Activated naive CD4-positive, alpha-beta T cell treated with anti-CD3 and anti-CD28 coated beads for 36 hours (primary cell): ENCODE measurements around the gene ZNF740. TPM values are rescaled to one million over a fixed set of nuclear protein-coding genes. Genes with fewer than 3 reads are reported as not detected.
A peak's percentile ranks its signal among the peaks of the same experiment; 100 is the strongest.
"Not testable (repeated sequence)": the region's sequence is repeated elsewhere in the genome, so short reads cannot be mapped to it uniquely, and the experiment has no call there.

Experiments
- CTCF ChIA-PET: fragments of 350-600 bp; sonication (Branson Sonifier 250); formaldehyde crosslinking; loops from one replicate; lab custom pipeline; 2021; ENCODE audit warnings: antibody characterized with exemption; lab: Charles Lee
- DNase-seq: peaks from one replicate; pipeline ENCODE4 v3.0.0-alpha.2; 2020
- H3K27ac Mint-ChIP-seq: one replicate; pipeline ENCODE4 v1.8.0; 2021; ENCODE audit warnings: mild to moderate bottlenecking, mixed read lengths
- H3K27me3 Mint-ChIP-seq: one replicate; pipeline ENCODE4 v1.8.0; 2021; ENCODE audit warnings: low read depth, mixed read lengths
- H3K36me3 Mint-ChIP-seq: one replicate; pipeline ENCODE4 v1.8.0; 2021; ENCODE audit warnings: low read depth, mixed read lengths
- H3K4me1 Mint-ChIP-seq: one replicate; pipeline ENCODE4 v1.8.0; 2021; ENCODE audit warnings: low read depth, mixed read lengths
- H3K4me3 Mint-ChIP-seq: one replicate; pipeline ENCODE4 v1.8.0; 2021; ENCODE audit warnings: mild to moderate bottlenecking, moderate library complexity, mixed read lengths
- H3K9me3 Mint-ChIP-seq: one replicate; pipeline ENCODE4 v1.8.0; 2021; ENCODE audit warnings: mixed read lengths
- intact Hi-C: fragments of 100-400 bp; cut with micrococcal nuclease; formaldehyde crosslinking; loops from one replicate; pipeline ENCODE4 v1.15.1; 2023
- total RNA-seq, 2 experiments: library from RNA; stranded (reverse); gene quantifications; one replicate each; pipeline ENCODE4 v1.2.3, GENCODE V29; 2021

ZNF740 gene
- total RNA-seq, 2 experiments from 2014 or later, result 40.4 to 42.0 TPM

- Mint-ChIP-seq H3K9me3 (no peaks in the 10 kb centered on the region), H3K27ac (no peak overlapping the region), H3K4me3 (no peak overlapping the region), H3K36me3 (peaks cover 6% of the 10 kb centered on the region), H3K27me3 (no peaks in the 10 kb centered on the region), H3K4me1 (peaks cover 18% of the 10 kb centered on the region)
- no peak for DNase-seq
- CTCF ChIA-PET, result interaction anchor here (1.0 to 3.1 kb wide), 4 partner anchors 17 to 144 kb away, joined by 3 to 10 read pairs (median 5); partner anchors contain the start of gene AAAS
- intact Hi-C loops, result no loop called here
These were observed 3.8 kb upstream of the ZNF740 start for GRCh38 chr12:53176750-53177149.

- H3K27ac Mint-ChIP-seq, H3K9me3 Mint-ChIP-seq, H3K27me3 Mint-ChIP-seq, intact Hi-C loops, DNase-seq, H3K4me3 Mint-ChIP-seq: not testable (repeated sequence)
- CTCF ChIA-PET, result interaction anchor here (0.6 to 3.1 kb wide), 5 partner anchors 15 to 144 kb away, joined by 3 to 10 read pairs (median 3); partner anchors contain the start of gene AAAS
- Mint-ChIP-seq H3K36me3 (peaks cover 13% of the 10 kb centered on the region), H3K4me1 (peaks cover 25% of the 10 kb centered on the region)
These were observed 3.1 kb upstream of the ZNF740 start for GRCh38 chr12:53177447-53177846.

DNA sequence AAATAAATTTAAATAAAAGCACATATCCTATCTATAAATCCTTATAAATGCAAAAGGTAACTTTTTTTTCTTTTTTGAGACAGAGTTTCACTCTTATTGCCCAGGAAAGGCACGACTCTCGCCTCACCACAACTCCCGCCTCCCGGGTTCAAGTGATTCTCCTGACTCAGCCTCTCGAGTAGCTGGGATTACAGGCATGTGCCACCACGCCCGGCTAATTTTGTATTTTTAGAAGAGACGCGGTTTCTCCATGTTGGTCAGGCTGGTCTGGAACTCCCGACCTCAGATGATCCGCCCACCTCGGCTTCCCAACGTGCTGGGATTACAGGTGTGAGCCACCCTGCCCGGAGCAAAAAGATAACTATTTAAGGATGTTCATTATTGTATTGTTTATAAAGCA, 1.7 kb upstream of the ZNF740 start:
- DNase-seq, H3K27me3 Mint-ChIP-seq, H3K9me3 Mint-ChIP-seq, intact Hi-C loops: not testable (repeated sequence)
- H3K4me1 Mint-ChIP-seq, result peaks cover 36% of the 10 kb centered on the region
- H3K4me3 Mint-ChIP-seq, result peak overlapping the region; percentile 6
- CTCF ChIA-PET, result interaction anchor here (0.7 to 1.2 kb wide), 2 partner anchors 18 to 1889 kb away, joined by 3 read pairs; no protein-coding TSS in a partner anchor
- peaks cover 16% of the 10 kb centered on the region for H3K36me3 Mint-ChIP-seq
- H3K27ac Mint-ChIP-seq, result peak overlapping the region; percentile 96

- intact Hi-C loops, result loop anchor here (1.0 to 10.0 kb wide), 12 partner anchors 20 to 495 kb away; partner anchors contain the start of genes ATP5MC2, EIF4B, PCBP2 and PFDN5
- CTCF ChIA-PET, result interaction anchor here (1.0 to 4.5 kb wide), 9 partner anchors 18 to 119 kb away, joined by 3 to 25 read pairs (median 3); partner anchors contain the start of gene MYG1
These were observed 769 bp upstream of the ZNF740 start for GRCh38 chr12:53179687-53180219.

DNA sequence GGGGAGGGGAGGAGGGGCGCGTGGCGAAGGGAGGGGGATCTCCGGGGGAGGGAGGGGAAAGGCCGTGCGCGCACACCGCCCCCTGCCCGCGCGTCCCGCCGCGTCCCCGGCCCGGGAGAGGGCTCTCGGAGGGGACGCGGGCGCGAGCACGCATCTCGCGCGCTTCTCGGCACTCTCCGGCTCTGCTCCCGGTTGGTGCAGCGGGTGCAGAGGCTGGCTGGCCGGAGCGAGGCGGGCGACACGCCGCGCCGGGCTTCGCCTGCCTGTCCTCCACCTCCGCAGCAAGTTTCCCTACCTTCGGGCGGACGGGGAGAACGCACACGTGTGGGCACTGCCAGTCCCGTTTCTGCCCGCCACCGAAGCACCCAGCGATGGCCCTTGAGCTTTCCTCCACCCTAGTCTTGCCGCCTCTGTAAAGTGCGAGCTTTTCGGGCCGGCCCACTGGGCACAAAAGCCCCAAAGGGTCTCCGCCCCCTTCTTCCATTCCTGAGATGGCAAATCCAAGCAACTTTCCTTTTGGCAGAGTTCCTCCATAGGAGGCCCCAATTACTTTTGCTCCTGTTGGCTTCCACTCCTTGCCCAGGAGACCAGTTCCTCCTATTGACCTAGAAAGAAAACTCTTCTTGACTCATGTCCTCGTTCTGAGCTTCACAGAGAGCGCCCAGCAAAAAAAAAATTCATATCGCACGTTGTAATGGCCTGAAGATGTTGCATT, 566 bp downstream of the ZNF740 start:
- Mint-ChIP-seq H3K4me3 (peak overlapping the region; percentile 87), H3K4me1 (peaks cover 50% of the 10 kb centered on the region)

More at GRCh38 chr12:53179687-53180219, 769 bp upstream of the ZNF740 start:
- no peaks in the 10 kb centered on the region for H3K9me3 Mint-ChIP-seq
- H3K4me1 Mint-ChIP-seq, result peaks cover 46% of the 10 kb centered on the region
- no peaks in the 10 kb centered on the region for H3K27me3 Mint-ChIP-seq
- H3K4me3 Mint-ChIP-seq, result peak overlapping the region; percentile 87
- no peak for DNase-seq
- H3K36me3 Mint-ChIP-seq, result peaks cover 22% of the 10 kb centered on the region
- peak overlapping the region; percentile 96 for H3K27ac Mint-ChIP-seq

GRCh38 chr12:53181935-53182334, 1.4 kb downstream of the ZNF740 start:
- intact Hi-C loops, result loop anchor here (5.0 to 10.0 kb wide), 3 partner anchors 135 to 493 kb away; partner anchors contain the start of genes ATP5MC2 and PCBP2
- H3K36me3 Mint-ChIP-seq, result peaks cover 30% of the 10 kb centered on the region
- H3K27me3 Mint-ChIP-seq, result no peaks in the 10 kb centered on the region
- CTCF ChIA-PET, result interaction anchor here (0.6 to 4.5 kb wide), 10 partner anchors 9 to 139 kb away, joined by 3 to 25 read pairs (median 4); partner anchors contain the start of gene ESPL1
- H3K9me3 Mint-ChIP-seq, result no peaks in the 10 kb centered on the region
- H3K4me3 Mint-ChIP-seq, result peak overlapping the region; percentile 87
- DNase-seq, result no peak
- peak overlapping the region; percentile 96 for H3K27ac Mint-ChIP-seq
- H3K4me1 Mint-ChIP-seq, result peaks cover 50% of the 10 kb centered on the region

More for the DNA sequence above, 566 bp downstream of the ZNF740 start:
- CTCF ChIA-PET, result interaction anchor here (0.6 to 4.5 kb wide), 17 partner anchors 9 to 140 kb away, joined by 3 to 25 read pairs (median 4); partner anchors contain the start of genes ESPL1 and MYG1
- Mint-ChIP-seq H3K27me3 (no peaks in the 10 kb centered on the region), H3K27ac (peak overlapping the region; percentile 96), H3K9me3 (no peaks in the 10 kb centered on the region), H3K36me3 (peaks cover 24% of the 10 kb centered on the region)
- intact Hi-C loops, result loop anchor here (1.0 to 10.0 kb wide), 12 partner anchors 19 to 494 kb away; partner anchors contain the start of genes ATP5MC2, EIF4B, PCBP2 and PFDN5
- DNase-seq, result peak; percentile 75

DNA sequence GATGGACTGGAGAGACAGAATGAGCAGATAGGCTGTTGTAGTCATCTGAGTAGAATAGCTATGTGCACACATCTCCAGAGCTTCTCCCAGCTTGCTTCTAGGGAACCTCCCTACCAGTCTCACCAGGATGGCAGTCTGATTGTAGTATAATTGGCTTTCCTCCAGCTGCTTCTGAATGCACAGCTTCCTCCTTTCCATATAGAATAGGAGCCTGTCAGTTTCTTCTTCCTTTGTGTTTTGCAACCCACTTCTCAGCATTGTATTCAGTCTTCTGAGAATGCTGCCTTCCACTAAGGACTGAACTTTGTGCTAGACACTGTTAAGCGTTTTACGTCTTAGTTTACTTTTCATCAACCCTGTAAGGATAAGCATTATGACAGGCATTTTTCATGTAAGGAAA, 2.4 kb downstream of the ZNF740 start:
- Mint-ChIP-seq H3K27me3 (no peaks in the 10 kb centered on the region), H3K4me3 (peak overlapping the region; percentile 87), H3K36me3 (peaks cover 36% of the 10 kb centered on the region), H3K4me1 (peaks cover 50% of the 10 kb centered on the region), H3K27ac (peak overlapping the region; percentile 6), H3K9me3 (no peaks in the 10 kb centered on the region)
- intact Hi-C loops, result loop anchor here (1.0 to 10.0 kb wide), 4 partner anchors 15 to 492 kb away; partner anchors contain the start of genes ATP5MC2 and PCBP2
- no peak for DNase-seq
- CTCF ChIA-PET, result interaction anchor here (0.6 to 4.5 kb wide), 5 partner anchors 15 to 95 kb away, joined by 3 to 25 read pairs (median 11); no protein-coding TSS in a partner anchor

DNA sequence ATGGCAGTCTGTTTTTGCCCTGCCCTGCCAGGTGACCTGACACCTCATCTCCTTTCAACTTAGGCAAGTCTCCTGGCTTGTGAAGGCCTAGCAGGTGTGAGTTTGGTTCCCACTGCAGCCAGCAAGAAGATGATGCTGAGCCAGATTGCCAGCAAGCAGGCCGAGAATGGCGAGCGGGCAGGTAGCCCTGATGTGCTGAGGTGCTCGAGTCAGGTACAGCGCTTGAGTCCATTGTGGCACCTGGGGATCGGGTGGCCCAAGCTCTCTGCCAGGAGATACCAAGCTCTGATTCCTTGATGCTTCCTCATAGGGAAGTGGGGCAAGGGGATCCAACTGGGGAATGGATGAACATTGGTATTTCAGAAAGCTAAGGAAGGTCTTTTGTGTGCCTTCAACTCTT, 4.3 kb downstream of the ZNF740 start:
- Mint-ChIP-seq H3K9me3 (no peaks in the 10 kb centered on the region), H3K27me3 (no peaks in the 10 kb centered on the region), H3K36me3 (peaks cover 41% of the 10 kb centered on the region), H3K27ac (peak overlapping the region; percentile 50), H3K4me3 (no peak overlapping the region), H3K4me1 (peaks cover 45% of the 10 kb centered on the region)
- intact Hi-C loops, result loop anchor here (5.0 to 10.0 kb wide), 3 partner anchors 138 to 490 kb away; partner anchors contain the start of genes ATP5MC2 and PCBP2
- DNase-seq, result no peak
- CTCF ChIA-PET, result interaction anchor here (0.6 to 3.2 kb wide), 8 partner anchors 10 to 324 kb away, joined by 3 to 13 read pairs (median 4); no protein-coding TSS in a partner anchor

DNA sequence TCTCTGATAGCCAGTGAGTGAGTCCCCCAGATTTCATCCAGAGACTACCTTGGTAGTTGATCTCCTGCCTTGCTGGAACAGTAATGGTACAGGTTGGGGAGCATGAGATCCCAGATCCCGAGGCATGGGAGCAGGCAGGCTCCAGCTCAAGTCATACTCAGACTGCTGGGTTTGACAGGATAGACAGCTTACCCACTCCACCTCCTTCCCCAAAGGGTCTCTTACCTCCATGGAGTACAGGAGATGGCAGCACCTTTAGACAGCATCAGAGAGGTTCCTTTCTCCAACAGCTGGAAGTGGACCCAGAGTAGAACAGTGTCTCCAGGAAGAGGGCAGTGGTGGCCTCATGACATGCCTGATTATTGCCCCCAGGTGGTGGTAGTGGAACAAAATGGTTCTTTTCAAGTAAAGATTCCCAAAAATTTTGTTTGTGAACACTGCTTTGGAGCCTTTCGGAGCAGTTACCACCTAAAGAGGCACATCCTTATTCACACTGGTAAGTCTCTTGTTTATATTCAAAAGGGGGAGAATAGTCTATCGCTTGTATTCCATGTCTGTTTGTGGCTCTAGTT, 5.1 kb downstream of the ZNF740 start:
- intact Hi-C loops, result loop anchor here (10.0 kb wide), 1 partner anchor 489 kb away; the partner anchor contains the start of gene ATP5MC2
- no peaks in the 10 kb centered on the region for H3K9me3 Mint-ChIP-seq
- no peak overlapping the region for H3K4me3 Mint-ChIP-seq
- H3K27ac Mint-ChIP-seq, result peak overlapping the region; percentile 50
- peaks cover 50% of the 10 kb centered on the region for H3K4me1 Mint-ChIP-seq
- peaks cover 41% of the 10 kb centered on the region for H3K36me3 Mint-ChIP-seq
- DNase-seq, result no peak
- CTCF ChIA-PET, result interaction anchor here (0.7 to 3.2 kb wide), 8 partner anchors 9 to 135 kb away, joined by 3 to 13 read pairs (median 4); no protein-coding TSS in a partner anchor
- H3K27me3 Mint-ChIP-seq, result no peaks in the 10 kb centered on the region

GRCh38 chr12:53186745-53187144, 6.2 kb downstream of the ZNF740 start:
- Mint-ChIP-seq H3K36me3 (peaks cover 35% of the 10 kb centered on the region), H3K27me3 (no peaks in the 10 kb centered on the region), H3K9me3 (no peaks in the 10 kb centered on the region), H3K4me3 (no peak overlapping the region), H3K27ac (no peak overlapping the region), H3K4me1 (peaks cover 45% of the 10 kb centered on the region)
- CTCF ChIA-PET, result interaction anchor here (0.7 to 3.2 kb wide), 12 partner anchors 8 to 159 kb away, joined by 3 to 13 read pairs (median 4); no protein-coding TSS in a partner anchor
- intact Hi-C loops, result loop anchor here (10.0 kb wide), 1 partner anchor 488 kb away; the partner anchor contains the start of gene ATP5MC2
- no peak for DNase-seq

GRCh38 chr12:53187145-53187899, 6.8 kb downstream of the ZNF740 start:
- Mint-ChIP-seq H3K9me3 (no peaks in the 10 kb centered on the region), H3K27ac (no peak overlapping the region), H3K27me3 (no peaks in the 10 kb centered on the region), H3K4me3 (no peak overlapping the region), H3K36me3 (peaks cover 29% of the 10 kb centered on the region), H3K4me1 (peaks cover 39% of the 10 kb centered on the region)
- CTCF ChIA-PET, result interaction anchor here (0.7 to 3.2 kb wide), 12 partner anchors 8 to 158 kb away, joined by 3 to 13 read pairs (median 4); no protein-coding TSS in a partner anchor
- no peak for DNase-seq
- intact Hi-C loops, result loop anchor here (10.0 kb wide), 1 partner anchor 487 kb away; the partner anchor contains the start of gene ATP5MC2
